A549 (cell line): ENCODE data around the gene SCAMP2. TPM values are rescaled to one million over a fixed set of nuclear protein-coding genes. Genes with fewer than 3 reads are reported as not detected.

Source experiments
- ATAC-seq, 2 experiments: fragments of 200-7000 bp in 1 of 2; fragments of >200 bp in 1 of 2; cut with Nextera tagmentation in 1 of 2; cut with Tn5 transposase in 1 of 2; 3 replicates each; pipeline versions ENCODE4 v1.8.0 to v1.9.1; 2018 to 2020; ENCODE audit warnings: mild to moderate bottlenecking in 1 of 2, moderate library complexity in 1 of 2
- CTCF ChIA-PET: fragments of 300-600 bp; sonication (Branson Sonifier 250); formaldehyde crosslinking; extraction: SDS; loops from one replicate; lab custom pipeline; 2021; ENCODE audit warnings: antibody characterized with exemption, inconsistent platforms; lab: Yijun Ruan, JAX
- POLR2A ChIA-PET: fragments of 350-600 bp; formaldehyde crosslinking; extraction: SDS; loops from one replicate; lab custom pipeline; 2021; ENCODE audit warnings: antibody characterized with exemption, inconsistent platforms; lab: Yijun Ruan, JAX
- DNase-seq, 2 experiments: peaks; one replicate each; pipeline versions ENCODE4 v3.0.0 to v3.0.0-alpha.2; 2011 to 2016; ENCODE audit warnings: low read depth in 1 of 2, low spot score in 1 of 2
- FAIRE-seq: peaks from 2 replicates; lab custom pipeline; 2011; peaks lifted over from hg19 to GRCh38; lab: Jason Lieb, UNC
- H3K27ac ChIP-seq, 2 experiments: fragments of >200 bp; sonication (Bioruptor Twin); formaldehyde crosslinking; 3 replicates each; pipeline ENCODE4 v1.5.1; 2016 to 2017
- H3K4me1 ChIP-seq: fragments of >200 bp; sonication (Bioruptor Twin); formaldehyde crosslinking; 3 replicates; pipeline ENCODE4 v1.6.1; 2016
- H3K4me2 ChIP-seq: fragments of >200 bp; sonication (Bioruptor Twin); formaldehyde crosslinking; 3 replicates; pipeline ENCODE4 v1.6.1; 2016
- H3K4me3 ChIP-seq: fragments of >200 bp; sonication (Bioruptor Twin); formaldehyde crosslinking; 3 replicates; pipeline ENCODE4 v1.5.1; 2016
- H3K9me3 ChIP-seq: fragments of >200 bp; sonication (Bioruptor Twin); formaldehyde crosslinking; 3 replicates; pipeline ENCODE4 v1.6.1; 2016
- CBX8 ChIP-seq: fragments of 200-600 bp; sonication (generic); IDR thresholded peaks from 2 replicates; pipeline ENCODE4 v1.6.1; 2016
- CEBPB ChIP-seq, 2 experiments: fragments of >200 bp in 1 of 2; sonication (Bioruptor Twin) in 1 of 2; formaldehyde crosslinking in 1 of 2; IDR thresholded peaks; 2 replicates each; pipeline ENCODE4 v1.6.1; 2012 to 2016
- CHD2 ChIP-seq: fragments of 150-350 bp; IDR thresholded peaks from 2 replicates; pipeline ENCODE4 v1.6.1; 2014; ENCODE audit warnings: low read length; ENCODE audit not compliant: partially characterized antibody
- CTCF ChIP-seq: fragments of >200 bp; sonication (Bioruptor Twin); formaldehyde crosslinking; IDR thresholded peaks from 3 replicates; pipeline ENCODE4 v1.5.1; 2016
- EP300 ChIP-seq, 2 experiments: fragments of >200 bp; sonication (Bioruptor Twin); formaldehyde crosslinking; IDR thresholded peaks; 2 replicates in 1 of 2; 3 replicates in 1 of 2; pipeline ENCODE4 v1.6.1; 2016 to 2017
- ESRRA ChIP-seq: fragments of 150-350 bp; IDR thresholded peaks from 2 replicates; pipeline ENCODE4 v1.6.1; 2014; ENCODE audit warnings: mild to moderate bottlenecking, low read length, borderline replicate concordance
- FOSL2 ChIP-seq, 2 experiments: fragments of 450-650 bp in 1 of 2; fragments of >200 bp in 1 of 2; sonication (Bioruptor Twin) in 1 of 2; formaldehyde crosslinking; IDR thresholded peaks; 2 replicates each; pipeline versions ENCODE4 v1.5.0 to v1.6.1; 2016 to 2020; ENCODE audit warnings: mild to moderate bottlenecking in 1 of 2, moderate library complexity in 1 of 2
- HES2 ChIP-seq: fragments of >200 bp; sonication (Bioruptor Twin); formaldehyde crosslinking; IDR thresholded peaks from 2 replicates; pipeline ENCODE4 v1.6.1; 2016
- HEYL ChIP-seq: fragments of 250-450 bp; sonication (Bioruptor Pico); IDR thresholded peaks from 2 replicates; pipeline ENCODE4 v1.8.0; 2021; ENCODE audit warnings: mild to moderate bottlenecking, moderate library complexity
- JUN ChIP-seq, 2 experiments: fragments of >200 bp; sonication (Bioruptor Twin); formaldehyde crosslinking; IDR thresholded peaks; 2 replicates in 1 of 2; 3 replicates in 1 of 2; pipeline ENCODE4 v1.6.1; 2016 to 2017
- KDM1A ChIP-seq: fragments of 200-600 bp; sonication (generic); IDR thresholded peaks from 2 replicates; pipeline ENCODE4 v1.6.1; 2016; ENCODE audit warnings: low read depth, mild to moderate bottlenecking
- MAFK ChIP-seq: fragments of 450-650 bp; IDR thresholded peaks from 2 replicates; pipeline ENCODE4 v1.6.1; 2014; ENCODE audit not compliant: partially characterized antibody
- MAX ChIP-seq: IDR thresholded peaks from 2 replicates; pipeline ENCODE4 v1.6.1; 2012
- MYC ChIP-seq: IDR thresholded peaks from 2 replicates; pipeline ENCODE4 v1.6.1; 2012; ENCODE audit warnings: mild to moderate bottlenecking, inconsistent platforms, low read length, improper control_type of control experiment, borderline replicate concordance
- POLR2AphosphoS2 ChIP-seq: conservative IDR thresholded peaks from 2 replicates; pipeline ENCODE4 v1.6.1; 2012; ENCODE audit warnings: low read length, improper control_type of control experiment, inconsistent platforms
- RAD21 ChIP-seq, 2 experiments: fragments of >200 bp in 1 of 2; sonication (Bioruptor Twin) in 1 of 2; formaldehyde crosslinking in 1 of 2; IDR thresholded peaks in 1 of 2; conservative IDR thresholded peaks in 1 of 2; 2 replicates in 1 of 2; 3 replicates in 1 of 2; pipeline ENCODE4 v1.6.1; 2012 to 2018; ENCODE audit warnings: inconsistent platforms in 1 of 2
- RARB ChIP-seq: fragments of 250-450 bp; sonication (Bioruptor Pico); IDR thresholded peaks from 2 replicates; pipeline ENCODE4 v1.8.0; 2021; ENCODE audit warnings: mild to moderate bottlenecking, moderate library complexity
- RFX5 ChIP-seq: fragments of 450-650 bp; IDR thresholded peaks from 2 replicates; pipeline ENCODE4 v1.7.1; 2014; ENCODE audit warnings: antibody characterized with exemption, mild to moderate bottlenecking, moderate library complexity
- SMC3 ChIP-seq: fragments of >200 bp; sonication (Bioruptor Twin); formaldehyde crosslinking; IDR thresholded peaks from 3 replicates; pipeline ENCODE4 v1.6.1; 2018; ENCODE audit warnings: inconsistent platforms
- TFCP2L1 ChIP-seq: fragments of 250-450 bp; sonication (Bioruptor Pico); IDR thresholded peaks from 2 replicates; pipeline ENCODE4 v1.5.0; 2021; ENCODE audit warnings: mild to moderate bottlenecking
- TP53 ChIP-seq: fragments of 250-450 bp; sonication (Bioruptor Pico); IDR thresholded peaks from 2 replicates; pipeline ENCODE4 v1.5.0; 2021; ENCODE audit warnings: mild to moderate bottlenecking, moderate library complexity
- ZC3H11A ChIP-seq: fragments of 450-650 bp; IDR thresholded peaks from 2 replicates; pipeline ENCODE4 v1.6.1; 2014; ENCODE audit warnings: antibody characterized with exemption, mild to moderate bottlenecking
- WGBS: methylation state at CpG from one replicate; pipeline ENCODE4 v1.1.6; 2017; ENCODE audit errors: missing lambda C conversion rate; 5-methylcytosine and 5-hydroxymethylcytosine counted together
- polyA plus RNA-seq, 4 experiments: library from polyadenylated mRNA; depleted of rRNA in 3 of 4; stranded (reverse); fragments of >200 nt; fragmentation: RNase III in 1 of 4; extraction: RNeasy Plus Mini Kit Qiagen cat#74134 plus additional on column Dnase treatment in 1 of 4; gene quantifications; 2 replicates in 3 of 4; 3 replicates in 1 of 4; pipeline ENCODE4 v1.2.3, GENCODE V29; 2011 to 2017

The SCAMP2 gene
- polyA plus RNA-seq, 2 of the 4 experiments (the other 2 are of a cell fraction): 41.5 to 128 TPM

GRCh38 chr15:74799856-74800558 is 73.2 kb downstream of the SCAMP2 start:
- 45% methylated on average over 17 of the region's 18 CpGs for WGBS
- POLR2A ChIA-PET: no interaction called here
- peak; percentile 72 to 74 for TF ChIP-seq RAD21 (conservative IDR thresholded peaks at IDR 0.05 in 1 of 2, IDR thresholded peaks at IDR 0.05 in 1 of 2)
- no peak for TF ChIP-seq CEBPB (IDR thresholded peaks at IDR 0.05)
- TF ChIP-seq MAX: 0 out of 2 replicates have a peak, but pooled peaks have one; percentile 41
- TF ChIP-seq ESRRA: 0 out of 2 replicates have a peak, but pooled peaks have one; percentile 40
- peak; percentile 80 for TF ChIP-seq SMC3
- TF ChIP-seq EP300 (IDR thresholded peaks at IDR 0.05): no peak
- TF ChIP-seq RFX5: no peak
- peak; percentile 90 for TF ChIP-seq CTCF
- TF ChIP-seq MYC: 0 out of 2 replicates have a peak, but pooled peaks have one; percentile 34
- TF ChIP-seq HEYL (CRISPR knock-in tag): no peak
- peak; percentile 68 to 95 for DNase-seq
- H3K4me2 ChIP-seq: no peak overlapping the region
- no peak for FAIRE-seq
- H3K27ac ChIP-seq: peak overlapping the region in 1 of 2 experiments; percentile 57; a peak in 3 of 6 replicates
- CTCF ChIA-PET: interaction anchor here (0.6 to 66.7 kb wide), 8 partner anchors 9 to 188 kb away, joined by 3 to 1908 read pairs (median 3); partner anchors contain the start of genes CPLX3, CSK, LMAN1L and ULK3
- ATAC-seq: peak; percentile 85 to 97
- H3K4me1 ChIP-seq: peaks cover 3% of the 10 kb centered on the region; the same call in 1 of the 3 replicates
- no peaks in the 10 kb centered on the region for H3K9me3 ChIP-seq
- no peak overlapping the region for H3K4me3 ChIP-seq

DNA sequence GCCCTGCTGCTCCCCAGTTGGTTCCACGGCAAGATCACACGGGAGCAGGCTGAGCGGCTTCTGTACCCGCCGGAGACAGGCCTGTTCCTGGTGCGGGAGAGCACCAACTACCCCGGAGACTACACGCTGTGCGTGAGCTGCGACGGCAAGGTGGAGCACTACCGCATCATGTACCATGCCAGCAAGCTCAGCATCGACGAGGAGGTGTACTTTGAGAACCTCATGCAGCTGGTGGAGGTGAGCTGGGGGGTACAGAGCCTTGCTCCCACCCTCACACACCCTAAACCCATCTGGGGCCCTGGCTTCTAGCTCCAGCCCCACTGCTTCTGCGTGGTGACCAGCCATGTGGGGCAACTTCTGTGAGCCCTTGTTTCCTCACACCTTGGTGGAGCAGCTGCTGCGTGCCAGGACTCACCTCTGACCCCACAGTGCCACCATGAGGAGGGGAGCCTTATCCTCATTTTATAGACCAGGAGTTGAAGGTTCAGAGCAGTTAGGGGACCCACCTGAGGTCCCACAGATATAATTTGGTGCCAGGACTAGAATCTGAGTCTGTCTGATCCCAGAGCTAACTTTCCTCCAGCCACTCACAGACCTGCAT is 73.8 kb downstream of the SCAMP2 start:
- FAIRE-seq: no peak
- Histone ChIP-seq H3K4me3 (no peak overlapping the region), H3K4me1 (peaks cover 3% of the 10 kb centered on the region; the same call in 1 of the 3 replicates), H3K9me3 (no peaks in the 10 kb centered on the region), H3K4me2 (no peak overlapping the region), H3K27ac (peak overlapping the region in 1 of 2 experiments; percentile 57; a peak in 1 of 6 replicates)
- WGBS: 90% methylated on average over 16 of the region's 16 CpGs
- no peak for DNase-seq
- ChIA-PET CTCF (interaction anchor here (0.6 to 66.7 kb wide), 8 partner anchors 8 to 189 kb away, joined by 3 to 1908 read pairs (median 3); partner anchors contain the start of genes CPLX3, CSK, LMAN1L and ULK3), POLR2A (no interaction called here)
- peak in 1 of 2 experiments; percentile 2; a peak in 3 of 6 replicates for ATAC-seq
- TF ChIP-seq HES2 (no peak), TFCP2L1 (CRISPR knock-in tag) (no peak), MYC (no peak), CBX8 (no peak), ZC3H11A (no peak), MAFK (no peak), RARB (CRISPR knock-in tag) (no peak), CTCF (no peak), EP300 (IDR thresholded peaks at IDR 0.05) (no peak), SMC3 (no peak), TP53 (CRISPR knock-in tag) (no peak), CHD2 (no peak), JUN (IDR thresholded peaks at IDR 0.05) (no peak), MAX (no peak), KDM1A (no peak), POLR2AphosphoS2 (no peak), FOSL2 (IDR thresholded peaks at IDR 0.05) (no peak), FOSL2 (CRISPR knock-in tag; IDR thresholded peaks at IDR 0.05) (no peak)
